GM12891 (cell line): ENCODE measurements around the gene CST11.

ENCODE experiments used
- POLR2A ChIP-seq: IDR thresholded peaks from 2 replicates; pipeline ENCODE4 v1.6.1; 2011; ENCODE audit warnings: low read depth, low read length, control low read depth
- POLR2AphosphoS5 ChIP-seq: IDR thresholded peaks from 2 replicates; pipeline ENCODE4 v1.6.1; 2011; ENCODE audit warnings: low read depth, low read length, control low read depth
- TAF1 ChIP-seq: IDR thresholded peaks from 2 replicates; pipeline ENCODE4 v1.6.1; 2011; ENCODE audit warnings: low read depth, low read length, control low read depth

GRCh38 chr20:23453549-23454543 lies 1.2 kb upstream of the CST11 start:
- TF ChIP-seq POLR2A: no peak
- no peak for TF ChIP-seq POLR2AphosphoS5
- no peak for TF ChIP-seq TAF1
